GM12864 (cell line): ENCODE results near the gene SNAI3.
A peak's percentile ranks its signal among the peaks of the same experiment; 100 is the strongest.

ENCODE experiments used
- DNase-seq: peaks from one replicate; pipeline ENCODE4 v3.0.0-alpha.2; 2011; ENCODE audit warnings: low read depth
- H3K4me3 ChIP-seq: 2 replicates; pipeline ENCODE4 v1.5.1; 2011; ENCODE audit warnings: mild to moderate bottlenecking, low read depth, low read length, control low read depth
- TF ChIP-seq, protein P1 (sequence below): IDR thresholded peaks from 2 replicates; pipeline ENCODE4 v1.5.1; 2011; ENCODE audit warnings: low read depth, mild to moderate bottlenecking, moderate library complexity, low read length, control low read depth, inconsistent platforms; ENCODE audit errors: missing control alignments

Gene SNAI3

DNA sequence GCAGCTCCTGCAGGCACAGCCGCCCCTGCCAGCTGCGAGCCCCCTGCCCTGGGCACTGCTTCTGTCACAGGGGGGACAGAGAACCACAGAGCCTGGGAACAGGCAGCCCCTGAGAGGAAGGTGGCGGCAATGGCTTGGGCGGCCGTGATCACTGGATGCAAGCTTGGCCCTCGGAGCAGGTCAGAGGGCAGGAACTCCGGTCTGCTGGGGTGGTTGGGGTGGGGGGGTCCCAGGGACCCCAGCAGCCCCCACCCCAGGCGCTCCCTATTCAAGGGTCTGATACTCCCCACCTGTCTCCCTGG, 33.6 kb downstream of the SNAI3 start:
- no peak for DNase-seq
- H3K4me3 ChIP-seq, result no peak overlapping the region
- TF ChIP-seq, protein P1, sequence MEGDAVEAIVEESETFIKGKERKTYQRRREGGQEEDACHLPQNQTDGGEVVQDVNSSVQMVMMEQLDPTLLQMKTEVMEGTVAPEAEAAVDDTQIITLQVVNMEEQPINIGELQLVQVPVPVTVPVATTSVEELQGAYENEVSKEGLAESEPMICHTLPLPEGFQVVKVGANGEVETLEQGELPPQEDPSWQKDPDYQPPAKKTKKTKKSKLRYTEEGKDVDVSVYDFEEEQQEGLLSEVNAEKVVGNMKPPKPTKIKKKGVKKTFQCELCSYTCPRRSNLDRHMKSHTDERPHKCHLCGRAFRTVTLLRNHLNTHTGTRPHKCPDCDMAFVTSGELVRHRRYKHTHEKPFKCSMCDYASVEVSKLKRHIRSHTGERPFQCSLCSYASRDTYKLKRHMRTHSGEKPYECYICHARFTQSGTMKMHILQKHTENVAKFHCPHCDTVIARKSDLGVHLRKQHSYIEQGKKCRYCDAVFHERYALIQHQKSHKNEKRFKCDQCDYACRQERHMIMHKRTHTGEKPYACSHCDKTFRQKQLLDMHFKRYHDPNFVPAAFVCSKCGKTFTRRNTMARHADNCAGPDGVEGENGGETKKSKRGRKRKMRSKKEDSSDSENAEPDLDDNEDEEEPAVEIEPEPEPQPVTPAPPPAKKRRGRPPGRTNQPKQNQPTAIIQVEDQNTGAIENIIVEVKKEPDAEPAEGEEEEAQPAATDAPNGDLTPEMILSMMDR, result no peak

DNA sequence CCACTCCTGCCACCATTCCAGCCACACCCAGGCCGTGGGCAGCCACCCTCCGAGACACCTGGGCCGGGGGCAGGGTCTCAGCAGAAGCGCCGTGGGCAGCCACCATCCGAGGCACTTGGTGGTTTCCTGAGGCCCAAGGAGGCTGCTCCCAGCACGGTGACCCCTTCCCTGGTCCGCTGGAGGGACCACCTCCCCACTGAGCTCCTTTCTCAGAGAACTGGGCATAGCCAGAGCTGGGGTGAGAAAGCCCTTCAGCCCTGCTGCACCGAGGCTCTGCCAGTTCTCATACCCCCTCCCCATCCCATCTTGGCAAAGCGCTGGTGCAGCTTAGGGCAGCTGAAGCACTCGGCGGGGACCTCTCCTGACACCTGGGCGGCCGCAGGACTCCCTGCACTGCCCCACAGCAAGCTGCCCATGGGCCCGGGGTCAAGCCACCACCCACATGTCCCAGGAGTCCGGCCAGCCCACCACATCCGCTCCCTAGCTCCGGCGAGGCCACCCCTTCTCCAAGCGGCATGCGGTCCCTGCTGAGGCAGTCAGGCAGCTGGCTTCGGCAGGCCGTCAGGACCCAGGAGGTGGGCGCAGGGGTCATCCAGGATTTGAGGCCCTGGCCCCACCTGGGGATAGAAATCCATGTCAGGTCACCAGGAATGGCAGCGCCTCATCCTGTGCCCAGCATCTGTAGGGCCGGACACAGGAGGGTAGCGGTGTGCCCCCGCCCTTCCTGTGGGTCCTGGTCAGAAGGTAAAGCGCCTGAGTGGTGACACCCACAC, 34.1 kb downstream of the SNAI3 start:
- no peak for DNase-seq
- H3K4me3 ChIP-seq, result peak overlapping the region; percentile 94
- TF ChIP-seq, protein P1, result no peak

DNA sequence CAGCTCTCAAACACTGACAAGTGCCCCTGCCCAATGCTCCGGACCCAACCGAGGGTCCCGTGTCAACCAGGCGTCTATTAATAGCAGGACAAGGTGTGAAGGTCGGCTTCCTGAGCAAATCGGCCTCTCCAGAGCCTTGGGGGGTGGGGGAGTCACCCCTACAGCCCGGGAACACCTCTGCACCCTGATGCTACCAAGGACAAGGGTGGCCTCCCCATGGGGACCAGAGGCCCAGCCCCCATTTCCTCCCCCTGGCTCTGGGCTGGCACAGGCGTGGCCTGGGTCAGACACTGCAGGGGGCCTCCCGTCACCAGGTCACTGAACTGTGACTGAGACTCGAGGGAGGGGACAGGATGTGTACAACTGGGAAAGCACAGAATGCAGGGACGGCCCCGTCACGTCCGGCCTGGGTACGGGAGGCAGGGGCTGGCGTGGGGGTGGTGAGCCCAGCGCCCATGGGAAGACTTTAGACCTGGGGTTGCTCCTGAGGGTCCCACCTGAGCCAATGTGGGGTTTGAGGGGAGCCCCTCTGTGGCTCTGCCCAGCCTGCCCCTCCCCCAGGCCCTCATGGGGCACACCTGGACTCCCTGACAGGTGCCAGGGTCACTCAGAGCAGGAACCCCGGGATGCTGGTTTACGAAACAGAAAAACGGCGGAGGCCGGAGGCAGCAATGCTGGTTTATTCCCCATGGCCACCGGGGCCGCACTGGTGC, 34.9 kb downstream of the SNAI3 start:
- H3K4me3 ChIP-seq, result peak overlapping the region; percentile 94
- peak; percentile 85 for DNase-seq
- TF ChIP-seq, protein P1, result no peak

DNA sequence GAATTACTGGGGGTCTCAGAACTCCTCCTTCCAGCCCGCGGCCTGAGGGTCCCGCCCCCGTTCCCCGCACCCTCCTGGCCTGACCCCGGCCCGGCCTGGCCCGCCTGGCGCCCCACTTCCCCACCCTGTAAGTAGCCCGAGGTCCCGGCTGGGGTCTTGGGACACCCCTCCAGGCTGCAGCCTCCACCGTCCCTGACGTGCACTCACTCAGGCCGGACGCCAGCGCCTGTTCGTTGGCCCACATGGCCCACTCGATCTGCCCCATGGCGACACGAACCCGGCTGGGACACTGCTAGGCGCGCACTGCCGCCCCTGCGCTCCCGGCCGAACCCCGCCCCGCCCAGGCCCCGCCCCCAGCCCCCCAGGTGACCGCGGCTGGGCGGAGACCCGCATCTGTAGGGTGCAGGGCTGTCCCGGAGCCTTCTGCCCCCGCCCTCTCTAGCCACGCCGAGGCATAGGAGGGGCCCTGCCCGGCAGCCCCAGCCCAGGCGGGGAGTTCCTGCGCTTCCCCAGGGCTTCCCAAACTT, 35.5 kb downstream of the SNAI3 start, which contains the start of gene CYBA:
CYBA (minus strand) TSS at position 305 of the 527 bp plus-strand sequence; CDS start at position 265, 40 bp downstream.
- peak; percentile 60 for DNase-seq
- H3K4me3 ChIP-seq, result peak within 1 kb of the TSS; percentile 94
- TF ChIP-seq, protein P1, result no peak

DNA sequence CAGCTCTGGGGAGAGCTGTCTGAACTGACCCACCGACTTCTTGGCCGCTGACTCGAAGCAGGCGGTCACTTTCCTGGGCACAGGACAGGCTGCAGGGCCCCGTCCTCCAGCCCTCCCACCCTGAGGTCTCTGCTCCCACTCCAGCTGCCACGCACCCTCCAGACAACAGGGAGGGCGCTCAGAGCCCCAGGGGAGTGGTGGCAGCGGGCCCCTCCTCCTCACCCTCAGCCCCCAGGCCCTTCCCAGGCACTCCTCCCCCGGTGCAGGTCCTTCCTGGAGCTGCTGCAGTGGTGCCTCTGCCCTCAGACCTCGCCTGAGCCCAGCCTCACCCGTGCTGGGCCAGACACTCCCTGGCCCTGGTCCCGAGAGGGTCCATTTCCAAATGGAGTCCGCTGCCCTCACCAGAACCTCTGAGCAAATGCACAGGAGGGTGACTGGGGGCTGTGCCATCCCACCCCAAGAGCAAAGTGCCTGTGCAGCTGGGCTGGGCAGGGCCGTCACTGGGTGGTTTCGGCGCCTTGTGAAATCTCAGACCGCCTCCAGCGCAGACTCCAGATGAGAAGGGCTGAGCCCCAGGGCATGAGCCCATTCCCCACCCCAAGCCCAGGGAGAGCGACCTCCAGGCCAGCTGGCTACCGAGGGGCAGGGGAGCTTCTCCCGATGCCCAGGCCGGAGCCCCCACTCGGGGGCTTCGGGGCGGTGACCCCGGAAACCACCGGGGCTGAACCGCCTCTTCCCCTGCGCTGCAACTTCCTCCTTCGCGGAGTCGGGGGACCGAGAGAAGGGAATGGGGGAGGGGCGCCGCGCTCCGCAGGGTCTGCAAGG, 36.2 kb downstream of the SNAI3 start:
- peak overlapping the region; percentile 94 for H3K4me3 ChIP-seq
- TF ChIP-seq, protein P1, result no peak
- DNase-seq, result no peak

DNA sequence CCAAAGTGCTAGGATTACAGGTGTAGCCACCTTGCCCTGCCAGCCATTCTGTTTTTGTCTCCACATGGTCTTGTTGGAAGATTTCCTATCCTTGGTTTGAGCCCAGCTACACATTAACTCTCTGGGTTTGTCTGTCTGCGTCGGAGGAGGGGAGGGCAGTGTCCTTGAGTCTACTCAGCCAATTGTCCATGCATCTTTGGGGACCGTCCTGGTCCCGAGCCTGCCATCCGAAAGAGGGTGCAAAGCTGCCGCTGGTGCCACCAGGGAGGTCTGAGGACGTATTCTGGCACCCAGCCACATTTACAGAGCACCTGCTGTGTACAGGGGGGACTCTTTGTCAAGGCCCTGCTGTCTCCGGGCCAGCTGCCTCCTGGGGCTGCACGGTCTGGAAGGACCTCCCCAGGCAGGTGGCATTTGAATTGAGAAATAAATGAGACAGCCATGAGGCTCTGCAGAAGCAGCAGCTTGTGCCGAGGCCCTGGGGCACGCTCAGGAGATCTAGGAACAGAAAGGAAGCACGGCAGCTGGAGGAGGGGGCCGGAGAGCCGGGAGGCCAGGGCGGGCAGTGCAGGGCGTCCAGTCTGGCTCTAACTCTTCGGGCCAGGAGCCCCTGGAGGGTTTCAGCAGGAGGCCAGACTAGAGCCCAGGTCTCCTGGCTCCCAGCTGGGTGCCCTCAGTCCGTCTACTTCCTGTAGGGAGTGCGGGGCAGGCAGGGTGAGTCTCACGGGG, 36.9 kb downstream of the SNAI3 start:
- peak overlapping the region; percentile 94 for H3K4me3 ChIP-seq
- no peak for DNase-seq

More for the DNA sequence above, 36.9 kb downstream of the SNAI3 start:
- TF ChIP-seq, protein P1, result no peak
